Endothelial cell of umbilical vein (primary cell): ENCODE measurements around the gene ASAP2. TPM values are rescaled to one million over a fixed set of nuclear protein-coding genes. Genes with fewer than 3 reads are reported as not detected.

ENCODE experiments used
- BruUV-seq: library from RNA; stranded (reverse); fragments of 400-500 nt; replicated peaks from 2 replicates; lab custom pipeline; 2021; lab: Mats Ljungman, UMichigan
- CTCF ChIA-PET: fragments of 300-600, 350-600 bp; sonication (Branson Sonifier 250); formaldehyde crosslinking; loops from one replicate; lab custom pipeline; 2021; ENCODE audit warnings: antibody characterized with exemption, inconsistent platforms; lab: Charles Lee
- POLR2A ChIA-PET: fragments of 300-600, 350-600 bp; sonication (Branson Sonifier 250); formaldehyde crosslinking; loops from one replicate; lab custom pipeline; 2021; ENCODE audit warnings: antibody characterized with exemption, inconsistent platforms; lab: Charles Lee
- DNase-seq: peaks from one replicate; pipeline ENCODE4 v3.0.0-alpha.2; 2011; ENCODE audit warnings: low read depth, low spot score
- FAIRE-seq: peaks from 2 replicates; lab custom pipeline; 2011; peaks lifted over from hg19 to GRCh38; lab: Jason Lieb, UNC
- H2AFZ ChIP-seq: 2 replicates; pipeline ENCODE4 v1.6.0; 2012; ENCODE audit warnings: low read depth, low read length, control low read depth, inconsistent platforms
- H3K27ac ChIP-seq: 2 replicates; pipeline ENCODE4 v1.5.1; 2011; ENCODE audit warnings: low read depth, mild to moderate bottlenecking, control low read depth, low read length, moderate library complexity; ENCODE audit not compliant: insufficient read depth
- H3K27me3 ChIP-seq, 2 experiments: 2 replicates each; pipeline versions ENCODE4 v1.6.0 to v1.6.1; 2011; ENCODE audit warnings: low read length in 2 of 2, mixed read lengths in 1 of 2; ENCODE audit not compliant: control insufficient read depth in 2 of 2, insufficient read depth in 2 of 2
- H3K36me3 ChIP-seq, 2 experiments: 2 replicates in 1 of 2; 3 replicates in 1 of 2; pipeline ENCODE4 v1.5.1; 2011; ENCODE audit warnings: low read length in 2 of 2, mild to moderate bottlenecking in 1 of 2, moderate library complexity in 1 of 2; ENCODE audit not compliant: control insufficient read depth in 2 of 2, insufficient read depth in 2 of 2; ENCODE audit errors: extremely low read depth in 1 of 2
- H3K4me1 ChIP-seq: 3 replicates; pipeline ENCODE4 v1.5.1; 2011; ENCODE audit warnings: mild to moderate bottlenecking, low read length; ENCODE audit not compliant: control insufficient read depth, insufficient read depth; ENCODE audit errors: extremely low read depth
- H3K4me2 ChIP-seq: 2 replicates; pipeline ENCODE4 v1.6.1; 2011; ENCODE audit warnings: low read length, control low read depth, mixed read lengths; ENCODE audit not compliant: insufficient read depth
- H3K4me3 ChIP-seq, 3 experiments: fragments of 200-600 bp in 1 of 3; sonication (generic), shearing (Covaris generic) in 1 of 3; replicated peaks in 1 of 3; 2 replicates each; pipeline ENCODE4 v1.5.1; 2011 to 2016; ENCODE audit warnings: control low read depth in 3 of 3, low read length in 3 of 3, mild to moderate bottlenecking in 2 of 3, inconsistent platforms in 1 of 3, low read depth in 1 of 3, moderate library complexity in 1 of 3; ENCODE audit not compliant: insufficient read depth in 1 of 3
- H3K79me2 ChIP-seq: 2 replicates; pipeline ENCODE4 v1.6.0; 2012; ENCODE audit warnings: low read length, inconsistent platforms; ENCODE audit not compliant: control insufficient read depth, insufficient read depth
- H3K9ac ChIP-seq: replicated peaks from 2 replicates; pipeline ENCODE3; 2011; ENCODE audit warnings: low read length, control low read depth; ENCODE audit not compliant: insufficient read depth; ENCODE audit errors: extremely low read depth
- H3K9me1 ChIP-seq: replicated peaks from 3 replicates; pipeline ENCODE4 v1.6.0; 2011; ENCODE audit warnings: mild to moderate bottlenecking, low read length; ENCODE audit not compliant: control insufficient read depth, insufficient read depth; ENCODE audit errors: extremely low read depth
- H3K9me3 ChIP-seq: replicated peaks from 2 replicates; pipeline ENCODE4 v1.5.1; 2012; ENCODE audit warnings: low read length, inconsistent platforms; ENCODE audit not compliant: control insufficient read depth, insufficient read depth
- H4K20me1 ChIP-seq: replicated peaks from 2 replicates; pipeline ENCODE3; 2011; ENCODE audit warnings: mild to moderate bottlenecking, low read length; ENCODE audit not compliant: control insufficient read depth, insufficient read depth; ENCODE audit errors: extremely low read depth
- EZH2 ChIP-seq: IDR thresholded peaks from 2 replicates; pipeline ENCODE4 v1.6.1; 2012; ENCODE audit warnings: borderline replicate concordance, low read depth, mild to moderate bottlenecking, moderate library complexity, low read length, inconsistent platforms; ENCODE audit not compliant: severe bottlenecking
- FOS ChIP-seq: IDR thresholded peaks from 2 replicates; pipeline ENCODE4 v1.6.1; 2011; ENCODE audit warnings: mild to moderate bottlenecking, low read length, moderate library complexity, borderline replicate concordance; ENCODE audit not compliant: insufficient read depth
- GATA2 ChIP-seq: IDR thresholded peaks from 2 replicates; pipeline ENCODE4 v1.7.0; 2011; ENCODE audit warnings: low read depth, mild to moderate bottlenecking, moderate library complexity, mixed read lengths, low read length; ENCODE audit not compliant: insufficient read length, insufficient read depth
- JUN ChIP-seq: IDR thresholded peaks from 2 replicates; pipeline ENCODE4 v1.6.1; 2011; ENCODE audit warnings: borderline replicate concordance, low read depth; ENCODE audit not compliant: insufficient read length, insufficient read depth
- MYC ChIP-seq: IDR thresholded peaks from one replicate; pipeline ENCODE4 v1.6.1; 2011; ENCODE audit warnings: mild to moderate bottlenecking, low read depth, low read length
- POLR2A ChIP-seq: IDR thresholded peaks from 2 replicates; pipeline ENCODE4 v1.6.1; 2012; ENCODE audit warnings: low read depth, mild to moderate bottlenecking, control low read depth, low read length
- POLR2AphosphoS5 ChIP-seq: IDR thresholded peaks from 2 replicates; pipeline ENCODE4 v1.6.1; 2012; ENCODE audit warnings: low read depth, mild to moderate bottlenecking, control low read depth, low read length, moderate library complexity; ENCODE audit not compliant: insufficient read depth
- dilution Hi-C: fragments of 300-500 bp; cut with MboI; formaldehyde crosslinking; loops from one replicate; pipeline ENCODE4 v1.15.0; 2019; ENCODE audit warnings: low sequenced_read_pairs; ENCODE audit not compliant: extremely low pct_ligation_motif_present
- intact Hi-C: fragments of 100-400 bp; cut with micrococcal nuclease; formaldehyde crosslinking; loops from one replicate; pipeline ENCODE4 v1.10.0; 2022
- polyA plus RNA-seq, 4 experiments: library from polyadenylated mRNA; depleted of rRNA in 3 of 4; stranded (reverse) in 3 of 4; unstranded in 1 of 4; fragments of >200 nt; gene quantifications; 2 replicates each; pipeline versions ENCODE4 v1.2.1 to v1.2.3, GENCODE V29; 2011 to 2012; ENCODE audit warnings: missing spikeins in 1 of 4
- total RNA-seq: library from RNA; stranded (reverse); gene quantifications from 2 replicates; pipeline ENCODE4 v1.2.3, GENCODE V29; 2021
- TF ChIP-seq, protein P1 (sequence below): IDR thresholded peaks from 2 replicates; pipeline ENCODE4 v1.6.1; 2011; ENCODE audit not compliant: insufficient read depth, insufficient read length
- TF ChIP-seq, protein P2 (sequence below), 2 donors: IDR thresholded peaks; 1 replicate in 1 of 2; 2 replicates in 1 of 2; pipeline ENCODE4 v1.5.1; 2011; ENCODE audit warnings: low read length in 2 of 2, mild to moderate bottlenecking in 2 of 2, moderate library complexity in 2 of 2, control low read depth in 1 of 2, inconsistent platforms in 1 of 2, low read depth in 1 of 2; ENCODE audit not compliant: insufficient read depth in 1 of 2; ENCODE audit errors: extremely low read depth in 1 of 2

ASAP2 gene
- total and polyA plus RNA-seq, 2 donors (not counting 3 experiments of a cell fraction or from before 2014, with no cell fraction given), result 31.1 to 79.2 TPM

DNA sequence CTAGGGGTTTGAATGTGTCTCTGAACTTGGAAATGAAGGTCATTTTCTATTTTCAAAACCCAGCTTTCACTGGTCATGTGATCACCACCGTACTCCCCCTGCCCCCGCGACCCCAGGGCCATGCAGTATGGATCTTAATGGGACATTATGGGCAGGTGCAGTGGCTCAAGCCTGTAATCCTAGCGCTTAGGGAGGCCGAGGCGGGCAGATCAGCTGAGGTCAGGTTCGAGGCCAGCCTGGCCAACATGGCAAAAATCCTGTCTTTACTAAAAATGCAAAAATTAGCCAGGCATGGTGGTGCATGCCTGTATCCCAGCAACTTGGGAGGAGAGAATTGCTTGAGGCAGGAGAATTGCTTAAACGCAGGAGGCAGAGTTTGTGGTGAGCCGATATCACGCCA, 139.4 kb downstream of the ASAP2 start:
- CTCF ChIA-PET, result interaction anchor here (0.8 to 3.2 kb wide), 3 partner anchors 9 to 19 kb away, joined by 3 to 6 read pairs (median 3); no protein-coding TSS in a partner anchor
- FAIRE-seq, result no peak

More for the DNA sequence above, 139.4 kb downstream of the ASAP2 start:
- peaks cover 20 to 27% of the 10 kb centered on the region in 2 experiments for H3K36me3 ChIP-seq
- dilution Hi-C loops (no loop called here), intact Hi-C loops (no loop called here)
- H3K9ac ChIP-seq, result no peak overlapping the region
- H4K20me1 ChIP-seq, result no peaks in the 10 kb centered on the region
- H2AFZ ChIP-seq, result no peak overlapping the region
- no peaks in the 10 kb centered on the region for H3K9me3 ChIP-seq
- no peaks in the 10 kb centered on the region for H3K9me1 ChIP-seq
- no peak for DNase-seq
- POLR2A ChIA-PET, result no interaction called here
- no peak overlapping the region for H3K27ac ChIP-seq
- peaks cover 2% of the 10 kb centered on the region for H3K79me2 ChIP-seq
- H3K4me1 ChIP-seq, result peaks cover 7% of the 10 kb centered on the region
- BruUV-seq, result no TSS peak
- no peak for TF ChIP-seq POLR2AphosphoS5
- TF ChIP-seq EZH2, result no peak
- no peak for TF ChIP-seq JUN
- TF ChIP-seq, protein P1, sequence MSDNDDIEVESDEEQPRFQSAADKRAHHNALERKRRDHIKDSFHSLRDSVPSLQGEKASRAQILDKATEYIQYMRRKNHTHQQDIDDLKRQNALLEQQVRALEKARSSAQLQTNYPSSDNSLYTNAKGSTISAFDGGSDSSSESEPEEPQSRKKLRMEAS, result no peak
- TF ChIP-seq, protein P2, sequence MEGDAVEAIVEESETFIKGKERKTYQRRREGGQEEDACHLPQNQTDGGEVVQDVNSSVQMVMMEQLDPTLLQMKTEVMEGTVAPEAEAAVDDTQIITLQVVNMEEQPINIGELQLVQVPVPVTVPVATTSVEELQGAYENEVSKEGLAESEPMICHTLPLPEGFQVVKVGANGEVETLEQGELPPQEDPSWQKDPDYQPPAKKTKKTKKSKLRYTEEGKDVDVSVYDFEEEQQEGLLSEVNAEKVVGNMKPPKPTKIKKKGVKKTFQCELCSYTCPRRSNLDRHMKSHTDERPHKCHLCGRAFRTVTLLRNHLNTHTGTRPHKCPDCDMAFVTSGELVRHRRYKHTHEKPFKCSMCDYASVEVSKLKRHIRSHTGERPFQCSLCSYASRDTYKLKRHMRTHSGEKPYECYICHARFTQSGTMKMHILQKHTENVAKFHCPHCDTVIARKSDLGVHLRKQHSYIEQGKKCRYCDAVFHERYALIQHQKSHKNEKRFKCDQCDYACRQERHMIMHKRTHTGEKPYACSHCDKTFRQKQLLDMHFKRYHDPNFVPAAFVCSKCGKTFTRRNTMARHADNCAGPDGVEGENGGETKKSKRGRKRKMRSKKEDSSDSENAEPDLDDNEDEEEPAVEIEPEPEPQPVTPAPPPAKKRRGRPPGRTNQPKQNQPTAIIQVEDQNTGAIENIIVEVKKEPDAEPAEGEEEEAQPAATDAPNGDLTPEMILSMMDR (IDR thresholded peaks at IDR 0.05; ENCODE audit: extremely low read depth in 1 of 2, insufficient read depth in 1 of 2, low read depth in 1 of 2, low read length in 2 of 2), result no peak
- no peak for TF ChIP-seq POLR2A
- TF ChIP-seq GATA2, result no peak
- TF ChIP-seq MYC, result no peak
- no peak for TF ChIP-seq FOS
- no peak overlapping the region for H3K4me3 ChIP-seq
- H3K4me2 ChIP-seq, result no peak overlapping the region
- no peaks in the 10 kb centered on the region for H3K27me3 ChIP-seq
